HEK293 (cell line): ENCODE data around the gene DNAJC4.

Experiments used
- EGR2 ChIP-seq: fragments of 450-650 bp; formaldehyde crosslinking; IDR thresholded peaks from 2 replicates; pipeline ENCODE4 v1.5.1; 2016; ENCODE audit warnings: low read depth, missing biosample characterization, missing genetic modification characterization
- HOXC10 ChIP-seq: sonication (generic); formaldehyde crosslinking; IDR thresholded peaks from 2 replicates; pipeline ENCODE4 v1.8.1; 2023; ENCODE audit warnings: mild to moderate bottlenecking, missing genetic modification reagents
- SALL2 ChIP-seq: fragments of 450-650 bp; formaldehyde crosslinking; IDR thresholded peaks from 2 replicates; pipeline ENCODE4 v1.5.0; 2017; ENCODE audit warnings: missing biosample characterization, mild to moderate bottlenecking, missing genetic modification characterization, borderline replicate concordance
- SCRT1 ChIP-seq: fragments of 450-650 bp; formaldehyde crosslinking; IDR thresholded peaks from 2 replicates; pipeline ENCODE4 v1.5.1; 2016; ENCODE audit warnings: missing biosample characterization, missing genetic modification characterization, borderline replicate concordance
- TCF7L2 ChIP-seq: IDR thresholded peaks from 2 replicates; pipeline ENCODE4 v1.6.1; 2011; ENCODE audit warnings: low read depth, mild to moderate bottlenecking, inconsistent platforms, low read length, moderate library complexity, borderline replicate concordance
- WT1 ChIP-seq: fragments of 450-650 bp; formaldehyde crosslinking; IDR thresholded peaks from 2 replicates; pipeline ENCODE4 v1.5.1; 2016; ENCODE audit warnings: missing biosample characterization, missing genetic modification characterization
- ZFP37 ChIP-seq: fragments of 450-650 bp; formaldehyde crosslinking; IDR thresholded peaks from 2 replicates; pipeline ENCODE4 v1.5.1; 2016; ENCODE audit warnings: missing biosample characterization, missing genetic modification characterization
- ZNF112 ChIP-seq: fragments of 450-650 bp; formaldehyde crosslinking; IDR thresholded peaks from 2 replicates; pipeline ENCODE4 v1.5.0; 2017; ENCODE audit warnings: missing biosample characterization, missing genetic modification characterization
- ZNF121 ChIP-seq: fragments of 450-650 bp; formaldehyde crosslinking; IDR thresholded peaks from 2 replicates; pipeline ENCODE4 v1.5.1; 2016; ENCODE audit warnings: missing biosample characterization, missing genetic modification characterization
- ZNF202 ChIP-seq: fragments of 450-650 bp; formaldehyde crosslinking; IDR thresholded peaks from 2 replicates; pipeline ENCODE4 v1.5.1; 2016; ENCODE audit warnings: missing biosample characterization, missing genetic modification characterization, borderline replicate concordance
- ZNF223 ChIP-seq: fragments of 450-650 bp; formaldehyde crosslinking; IDR thresholded peaks from 2 replicates; pipeline ENCODE4 v1.5.1; 2016; ENCODE audit warnings: missing biosample characterization, missing genetic modification characterization
- ZNF530 ChIP-seq: fragments of 450-650 bp; formaldehyde crosslinking; IDR thresholded peaks from 2 replicates; pipeline ENCODE4 v1.5.1; 2016; ENCODE audit warnings: low read depth, missing biosample characterization, missing genetic modification characterization
- ZNF544 ChIP-seq: fragments of 450-650 bp; formaldehyde crosslinking; IDR thresholded peaks from 2 replicates; pipeline ENCODE4 v1.5.0; 2017; ENCODE audit warnings: missing biosample characterization, missing genetic modification characterization
- ZNF571 ChIP-seq: fragments of 450-650 bp; formaldehyde crosslinking; IDR thresholded peaks from 2 replicates; pipeline ENCODE4 v1.5.0; 2017; ENCODE audit warnings: missing biosample characterization, missing genetic modification characterization
- ZNF623 ChIP-seq: fragments of 450-650 bp; formaldehyde crosslinking; IDR thresholded peaks from 2 replicates; pipeline ENCODE4 v1.5.1; 2016; ENCODE audit warnings: missing biosample characterization, missing genetic modification characterization
- TF ChIP-seq, protein P1 (sequence below): fragments of 450-650 bp; formaldehyde crosslinking; IDR thresholded peaks from 2 replicates; pipeline ENCODE4 v1.5.1; 2016; ENCODE audit warnings: missing biosample characterization, missing genetic modification characterization
- TF ChIP-seq, protein P2 (sequence below): fragments of 450-650 bp; formaldehyde crosslinking; IDR thresholded peaks from 2 replicates; pipeline ENCODE4 v1.5.1; 2016; ENCODE audit warnings: missing biosample characterization, missing genetic modification characterization, borderline replicate concordance
- TF ChIP-seq, protein P3 (sequence below): fragments of 450-650 bp; formaldehyde crosslinking; IDR thresholded peaks from 2 replicates; pipeline ENCODE4 v1.5.1; 2016; ENCODE audit warnings: missing biosample characterization, missing genetic modification characterization
- TF ChIP-seq, protein P4 (sequence below): fragments of 450-650 bp; formaldehyde crosslinking; IDR thresholded peaks from 2 replicates; pipeline ENCODE4 v1.5.1; 2016; ENCODE audit warnings: missing biosample characterization, missing genetic modification characterization
- TF ChIP-seq, protein P5 (sequence below): fragments of 450-650 bp; formaldehyde crosslinking; IDR thresholded peaks from 2 replicates; pipeline ENCODE4 v1.5.1; 2016; ENCODE audit warnings: missing biosample characterization, missing genetic modification characterization

The DNAJC4 gene

DNA sequence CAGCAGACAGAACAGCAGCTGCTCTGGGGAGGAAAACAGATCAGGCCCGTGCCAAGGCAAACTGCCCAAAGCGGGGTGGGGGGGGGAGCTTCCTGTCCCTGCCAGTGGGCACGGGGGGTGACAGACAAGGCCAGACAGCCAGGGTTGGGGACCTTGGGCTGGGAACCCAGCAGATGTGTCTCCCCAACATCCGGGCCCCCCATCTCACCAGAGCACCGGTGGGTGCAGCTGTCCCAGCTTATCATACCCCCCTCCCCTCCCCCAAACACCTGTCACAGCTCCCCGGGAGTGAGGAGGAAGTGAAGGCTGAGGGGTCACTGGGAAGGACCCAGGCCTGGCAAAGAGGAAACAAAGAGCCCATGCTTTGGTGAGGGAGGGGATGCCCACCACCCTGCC, 15.1 kb downstream of the DNAJC4 start (continued):
- TF ChIP-seq TCF7L2 (no peak), ZFP37 (tag by site-specific recombination) (no peak), HOXC10 (CRISPR knock-in tag) (no peak), ZNF623 (no peak), SCRT1 (peak; percentile 57; the same call in 1 of the 2 replicates), WT1 (tag by site-specific recombination) (no peak), ZNF202 (tag by site-specific recombination) (no peak), ZNF121 (tag by site-specific recombination) (no peak), ZNF544 (tag by site-specific recombination) (no peak), EGR2 (tag by site-specific recombination) (no peak), ZNF223 (tag by site-specific recombination) (no peak), SALL2 (tag by site-specific recombination) (no peak), ZNF530 (no peak), ZNF112 (tag by site-specific recombination) (no peak), ZNF571 (no peak)
- TF ChIP-seq, protein P1, sequence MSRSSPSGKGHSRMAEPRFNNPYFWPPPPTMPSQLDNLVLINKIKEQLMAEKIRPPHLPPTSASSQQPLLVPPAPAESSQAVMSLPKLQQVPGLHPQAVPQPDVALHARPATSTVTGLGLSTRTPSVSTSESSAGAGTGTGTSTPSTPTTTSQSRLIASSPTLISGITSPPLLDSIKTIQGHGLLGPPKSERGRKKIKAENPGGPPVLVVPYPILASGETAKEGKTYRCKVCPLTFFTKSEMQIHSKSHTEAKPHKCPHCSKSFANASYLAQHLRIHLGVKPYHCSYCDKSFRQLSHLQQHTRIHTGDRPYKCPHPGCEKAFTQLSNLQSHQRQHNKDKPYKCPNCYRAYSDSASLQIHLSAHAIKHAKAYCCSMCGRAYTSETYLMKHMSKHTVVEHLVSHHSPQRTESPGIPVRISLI, result no peak
- TF ChIP-seq, protein P2, sequence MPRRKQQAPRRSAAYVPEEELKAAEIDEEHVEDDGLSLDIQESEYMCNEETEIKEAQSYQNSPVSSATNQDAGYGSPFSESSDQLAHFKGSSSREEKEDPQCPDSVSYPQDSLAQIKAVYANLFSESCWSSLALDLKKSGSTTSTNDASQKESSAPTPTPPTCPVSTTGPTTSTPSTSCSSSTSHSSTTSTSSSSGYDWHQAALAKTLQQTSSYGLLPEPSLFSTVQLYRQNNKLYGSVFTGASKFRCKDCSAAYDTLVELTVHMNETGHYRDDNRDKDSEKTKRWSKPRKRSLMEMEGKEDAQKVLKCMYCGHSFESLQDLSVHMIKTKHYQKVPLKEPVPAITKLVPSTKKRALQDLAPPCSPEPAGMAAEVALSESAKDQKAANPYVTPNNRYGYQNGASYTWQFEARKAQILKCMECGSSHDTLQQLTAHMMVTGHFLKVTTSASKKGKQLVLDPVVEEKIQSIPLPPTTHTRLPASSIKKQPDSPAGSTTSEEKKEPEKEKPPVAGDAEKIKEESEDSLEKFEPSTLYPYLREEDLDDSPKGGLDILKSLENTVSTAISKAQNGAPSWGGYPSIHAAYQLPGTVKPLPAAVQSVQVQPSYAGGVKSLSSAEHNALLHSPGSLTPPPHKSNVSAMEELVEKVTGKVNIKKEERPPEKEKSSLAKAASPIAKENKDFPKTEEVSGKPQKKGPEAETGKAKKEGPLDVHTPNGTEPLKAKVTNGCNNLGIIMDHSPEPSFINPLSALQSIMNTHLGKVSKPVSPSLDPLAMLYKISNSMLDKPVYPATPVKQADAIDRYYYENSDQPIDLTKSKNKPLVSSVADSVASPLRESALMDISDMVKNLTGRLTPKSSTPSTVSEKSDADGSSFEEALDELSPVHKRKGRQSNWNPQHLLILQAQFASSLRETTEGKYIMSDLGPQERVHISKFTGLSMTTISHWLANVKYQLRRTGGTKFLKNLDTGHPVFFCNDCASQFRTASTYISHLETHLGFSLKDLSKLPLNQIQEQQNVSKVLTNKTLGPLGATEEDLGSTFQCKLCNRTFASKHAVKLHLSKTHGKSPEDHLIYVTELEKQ (tag by site-specific recombination), result no peak
- TF ChIP-seq, protein P3, sequence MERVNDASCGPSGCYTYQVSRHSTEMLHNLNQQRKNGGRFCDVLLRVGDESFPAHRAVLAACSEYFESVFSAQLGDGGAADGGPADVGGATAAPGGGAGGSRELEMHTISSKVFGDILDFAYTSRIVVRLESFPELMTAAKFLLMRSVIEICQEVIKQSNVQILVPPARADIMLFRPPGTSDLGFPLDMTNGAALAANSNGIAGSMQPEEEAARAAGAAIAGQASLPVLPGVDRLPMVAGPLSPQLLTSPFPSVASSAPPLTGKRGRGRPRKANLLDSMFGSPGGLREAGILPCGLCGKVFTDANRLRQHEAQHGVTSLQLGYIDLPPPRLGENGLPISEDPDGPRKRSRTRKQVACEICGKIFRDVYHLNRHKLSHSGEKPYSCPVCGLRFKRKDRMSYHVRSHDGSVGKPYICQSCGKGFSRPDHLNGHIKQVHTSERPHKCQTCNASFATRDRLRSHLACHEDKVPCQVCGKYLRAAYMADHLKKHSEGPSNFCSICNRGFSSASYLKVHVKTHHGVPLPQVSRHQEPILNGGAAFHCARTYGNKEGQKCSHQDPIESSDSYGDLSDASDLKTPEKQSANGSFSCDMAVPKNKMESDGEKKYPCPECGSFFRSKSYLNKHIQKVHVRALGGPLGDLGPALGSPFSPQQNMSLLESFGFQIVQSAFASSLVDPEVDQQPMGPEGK (tag by site-specific recombination), result 0 out of 2 replicates have a peak, but pooled peaks have one; percentile 12
- TF ChIP-seq, protein P4, sequence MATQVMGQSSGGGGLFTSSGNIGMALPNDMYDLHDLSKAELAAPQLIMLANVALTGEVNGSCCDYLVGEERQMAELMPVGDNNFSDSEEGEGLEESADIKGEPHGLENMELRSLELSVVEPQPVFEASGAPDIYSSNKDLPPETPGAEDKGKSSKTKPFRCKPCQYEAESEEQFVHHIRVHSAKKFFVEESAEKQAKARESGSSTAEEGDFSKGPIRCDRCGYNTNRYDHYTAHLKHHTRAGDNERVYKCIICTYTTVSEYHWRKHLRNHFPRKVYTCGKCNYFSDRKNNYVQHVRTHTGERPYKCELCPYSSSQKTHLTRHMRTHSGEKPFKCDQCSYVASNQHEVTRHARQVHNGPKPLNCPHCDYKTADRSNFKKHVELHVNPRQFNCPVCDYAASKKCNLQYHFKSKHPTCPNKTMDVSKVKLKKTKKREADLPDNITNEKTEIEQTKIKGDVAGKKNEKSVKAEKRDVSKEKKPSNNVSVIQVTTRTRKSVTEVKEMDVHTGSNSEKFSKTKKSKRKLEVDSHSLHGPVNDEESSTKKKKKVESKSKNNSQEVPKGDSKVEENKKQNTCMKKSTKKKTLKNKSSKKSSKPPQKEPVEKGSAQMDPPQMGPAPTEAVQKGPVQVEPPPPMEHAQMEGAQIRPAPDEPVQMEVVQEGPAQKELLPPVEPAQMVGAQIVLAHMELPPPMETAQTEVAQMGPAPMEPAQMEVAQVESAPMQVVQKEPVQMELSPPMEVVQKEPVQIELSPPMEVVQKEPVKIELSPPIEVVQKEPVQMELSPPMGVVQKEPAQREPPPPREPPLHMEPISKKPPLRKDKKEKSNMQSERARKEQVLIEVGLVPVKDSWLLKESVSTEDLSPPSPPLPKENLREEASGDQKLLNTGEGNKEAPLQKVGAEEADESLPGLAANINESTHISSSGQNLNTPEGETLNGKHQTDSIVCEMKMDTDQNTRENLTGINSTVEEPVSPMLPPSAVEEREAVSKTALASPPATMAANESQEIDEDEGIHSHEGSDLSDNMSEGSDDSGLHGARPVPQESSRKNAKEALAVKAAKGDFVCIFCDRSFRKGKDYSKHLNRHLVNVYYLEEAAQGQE (tag by site-specific recombination), result no peak
- TF ChIP-seq, protein P5, sequence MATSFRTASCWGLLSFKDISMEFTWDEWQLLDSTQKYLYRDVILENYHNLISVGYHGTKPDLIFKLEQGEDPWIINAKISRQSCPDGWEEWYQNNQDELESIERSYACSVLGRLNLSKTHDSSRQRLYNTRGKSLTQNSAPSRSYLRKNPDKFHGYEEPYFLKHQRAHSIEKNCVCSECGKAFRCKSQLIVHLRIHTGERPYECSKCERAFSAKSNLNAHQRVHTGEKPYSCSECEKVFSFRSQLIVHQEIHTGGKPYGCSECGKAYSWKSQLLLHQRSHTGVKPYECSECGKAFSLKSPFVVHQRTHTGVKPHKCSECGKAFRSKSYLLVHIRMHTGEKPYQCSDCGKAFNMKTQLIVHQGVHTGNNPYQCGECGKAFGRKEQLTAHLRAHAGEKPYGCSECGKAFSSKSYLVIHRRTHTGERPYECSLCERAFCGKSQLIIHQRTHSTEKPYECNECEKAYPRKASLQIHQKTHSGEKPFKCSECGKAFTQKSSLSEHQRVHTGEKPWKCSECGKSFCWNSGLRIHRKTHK (tag by site-specific recombination), result no peak
